HG02943 (cell line): ENCODE results near the gene ASTL.

Source experiments
- ATAC-seq: cut with Tn5 transposase; IDR thresholded peaks from one replicate; pipeline ENCODE4 v1.9.1; 2021; ENCODE audit warnings: mild to moderate bottlenecking, low read depth, moderate library complexity; ENCODE audit not compliant: unreplicated experiment

ASTL gene

GRCh38 chr2:96104487-96104861 is 33.8 kb downstream of the ASTL start:
- no peak for ATAC-seq

- ATAC-seq = no peak
These were observed 34.4 kb downstream of the ASTL start for GRCh38 chr2:96103761-96104486.

- no peak for ATAC-seq
These were observed 35.1 kb downstream of the ASTL start for GRCh38 chr2:96103187-96103601.

- no peak for ATAC-seq
These were observed 35.6 kb downstream of the ASTL start for GRCh38 chr2:96102596-96103186.

GRCh38 chr2:96100893-96101304 is 37.4 kb downstream of the ASTL start:
- ATAC-seq = no peak

- ATAC-seq = no peak
These were observed 38.2 kb downstream of the ASTL start for GRCh38 chr2:96099861-96100798.

GRCh38 chr2:96098900-96099590 is 39.3 kb downstream of the ASTL start:
- no peak for ATAC-seq

GRCh38 chr2:96097951-96098823 is 40.1 kb downstream of the ASTL start:
- ATAC-seq = no peak

- no peak for ATAC-seq
These were observed 40.9 kb downstream of the ASTL start for GRCh38 chr2:96097441-96097840.

GRCh38 chr2:96095116-96095636 is 43.1 kb downstream of the ASTL start:
- ATAC-seq = no peak

GRCh38 chr2:96093528-96093927 is 44.8 kb downstream of the ASTL start:
- no peak for ATAC-seq

- no peak for ATAC-seq
These were observed 45.4 kb downstream of the ASTL start for GRCh38 chr2:96092951-96093350.

- no peak for ATAC-seq
These were observed 45.8 kb downstream of the ASTL start for GRCh38 chr2:96092573-96092877.

GRCh38 chr2:96091711-96092572 is 46.4 kb downstream of the ASTL start:
- no peak for ATAC-seq

- ATAC-seq = no peak
These were observed 47.1 kb downstream of the ASTL start for GRCh38 chr2:96091141-96091710.

GRCh38 chr2:96090196-96090926 is 47.9 kb downstream of the ASTL start:
- no peak for ATAC-seq

- ATAC-seq = no peak
These were observed 48.7 kb downstream of the ASTL start for GRCh38 chr2:96089356-96090195.
